ENCODE results near the gene LRRC43.

Gene LRRC43, protein sequence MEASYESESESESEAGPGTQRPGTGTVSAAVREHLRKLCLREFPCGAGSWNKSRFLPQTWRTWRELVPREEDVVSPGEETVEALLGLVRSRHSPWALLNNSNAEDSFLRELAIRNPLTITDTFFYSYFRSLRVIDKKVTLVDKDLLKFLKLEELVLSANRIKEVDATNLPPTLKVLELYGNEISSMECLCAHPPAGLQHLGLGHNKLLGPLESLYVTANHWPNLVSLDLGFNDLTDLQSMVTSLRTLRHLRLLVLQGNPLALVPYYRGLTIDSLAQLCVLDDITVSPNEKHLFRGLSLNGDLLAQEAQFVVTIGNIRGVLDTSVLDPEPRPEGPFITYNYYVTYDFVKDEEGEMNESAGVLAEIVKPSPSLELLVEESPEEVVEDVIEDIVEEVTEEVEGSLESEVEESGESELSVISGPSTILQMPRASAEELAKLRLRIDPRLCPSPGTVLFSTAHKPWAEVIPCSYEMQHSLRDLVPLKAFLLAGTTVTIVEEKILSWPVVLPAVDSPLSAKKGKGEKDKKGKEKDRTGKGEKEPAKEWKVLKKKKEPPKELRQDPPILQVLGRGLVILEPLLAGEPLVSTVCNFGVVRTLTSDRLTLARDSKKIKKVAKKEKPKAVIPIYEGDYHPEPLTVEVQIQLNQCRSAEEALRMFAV

DNA sequence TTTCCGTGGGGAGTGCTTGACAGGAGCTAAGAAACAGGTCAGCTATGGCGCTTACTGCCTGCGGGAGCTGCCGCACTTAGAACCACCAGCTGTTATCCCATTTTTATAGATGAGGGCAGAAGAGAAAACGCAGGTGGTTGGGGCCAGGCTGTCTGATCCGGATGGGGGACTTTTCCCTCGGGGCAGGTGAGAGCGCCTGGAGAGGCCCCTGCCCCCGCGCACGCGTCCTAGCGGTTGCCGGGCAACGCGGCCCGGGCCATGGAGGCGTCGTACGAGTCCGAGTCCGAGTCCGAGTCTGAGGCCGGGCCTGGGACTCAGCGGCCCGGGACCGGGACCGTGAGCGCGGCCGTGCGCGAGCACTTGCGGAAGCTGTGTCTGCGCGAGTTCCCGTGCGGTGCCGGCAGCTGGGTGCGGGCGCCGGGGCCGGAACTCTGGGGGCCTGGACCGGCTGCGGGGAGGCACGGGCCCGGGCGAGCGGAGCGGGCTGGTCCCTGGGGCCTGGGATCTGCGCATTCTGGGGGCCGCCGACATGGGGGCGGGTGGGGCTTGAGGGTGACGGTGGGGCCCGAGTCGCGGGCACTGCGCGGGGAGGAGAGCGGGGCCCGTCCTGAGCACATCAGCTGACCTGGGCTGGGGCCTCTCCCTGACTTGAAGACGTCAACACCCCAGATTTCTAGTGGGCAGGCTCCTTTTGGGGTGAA, at the start of gene LRRC43:
LRRC43 (plus strand) TSS at position 237 of the 701 bp plus-strand sequence; CDS start at position 259, 22 bp downstream.
- no peak for DNase-seq (ENCODE audit: low read depth)

DNA sequence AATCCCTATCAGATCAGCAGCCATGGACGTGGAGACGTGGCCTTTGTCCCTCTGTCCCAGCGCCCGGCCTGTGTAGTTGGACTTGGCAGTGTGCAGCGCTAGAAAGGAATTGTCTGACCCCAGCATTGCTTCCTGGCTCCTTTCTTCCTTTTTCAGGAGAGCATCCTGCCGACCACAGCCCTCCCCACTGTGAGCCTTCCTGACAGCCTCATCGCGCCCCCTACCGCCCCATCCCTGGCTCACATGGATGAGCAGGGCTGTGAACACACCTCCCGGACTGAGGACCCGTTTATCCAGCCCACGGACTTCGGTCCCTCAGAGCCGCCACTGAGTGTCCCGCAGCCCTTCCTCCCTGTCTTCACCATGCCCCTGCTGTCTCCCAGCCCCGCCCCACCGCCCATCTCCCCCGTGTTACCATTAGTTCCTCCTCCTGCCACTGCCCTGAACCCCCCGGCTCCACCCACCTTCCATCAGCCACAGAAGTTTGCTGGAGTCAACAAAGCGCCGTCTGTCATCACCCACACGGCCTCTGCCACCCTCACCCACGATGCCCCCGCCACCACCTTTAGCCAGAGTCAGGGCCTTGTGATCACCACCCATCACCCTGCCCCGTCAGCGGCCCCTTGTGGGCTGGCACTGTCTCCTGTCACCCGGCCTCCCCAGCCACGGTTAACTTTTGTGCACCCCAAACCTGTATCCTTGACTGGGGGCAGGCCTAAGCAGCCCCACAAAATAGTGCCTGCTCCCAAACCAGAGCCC, 49.6 kb upstream of the LRRC43 start:
- DNase-seq (ENCODE audit: low read depth): no peak

GRCh38 chr12:122135437-122136031, 47.4 kb upstream of the LRRC43 start:
- DNase-seq (ENCODE audit: low read depth): no peak

DNA sequence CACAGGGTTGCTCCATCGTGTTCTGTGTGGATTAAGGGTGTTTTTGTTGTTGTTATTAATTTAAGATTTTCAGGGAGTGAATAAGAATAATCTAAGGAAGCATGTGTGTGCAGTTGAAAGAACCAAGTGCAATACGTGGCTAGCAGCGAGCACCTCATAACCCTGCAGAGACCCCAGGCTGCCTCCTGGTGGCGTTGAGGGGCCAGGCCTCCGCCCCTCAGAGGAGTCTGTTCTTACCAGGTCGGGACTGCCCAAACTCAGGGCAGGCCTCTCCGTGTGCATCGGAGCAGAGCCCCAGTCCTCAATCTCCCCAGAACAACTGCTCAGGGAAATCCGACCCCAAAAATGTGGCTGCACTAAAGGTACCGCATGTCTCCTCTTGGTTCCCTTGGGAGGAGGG, 45.7 kb upstream of the LRRC43 start:
- no peak for DNase-seq (ENCODE audit: low read depth)

- DNase-seq (ENCODE audit: low read depth): no peak
Measured at GRCh38 chr12:122137681-122138080, 45.2 kb upstream of the LRRC43 start.

GRCh38 chr12:122138181-122138580, 44.7 kb upstream of the LRRC43 start:
- no peak for DNase-seq (ENCODE audit: low read depth)

DNA sequence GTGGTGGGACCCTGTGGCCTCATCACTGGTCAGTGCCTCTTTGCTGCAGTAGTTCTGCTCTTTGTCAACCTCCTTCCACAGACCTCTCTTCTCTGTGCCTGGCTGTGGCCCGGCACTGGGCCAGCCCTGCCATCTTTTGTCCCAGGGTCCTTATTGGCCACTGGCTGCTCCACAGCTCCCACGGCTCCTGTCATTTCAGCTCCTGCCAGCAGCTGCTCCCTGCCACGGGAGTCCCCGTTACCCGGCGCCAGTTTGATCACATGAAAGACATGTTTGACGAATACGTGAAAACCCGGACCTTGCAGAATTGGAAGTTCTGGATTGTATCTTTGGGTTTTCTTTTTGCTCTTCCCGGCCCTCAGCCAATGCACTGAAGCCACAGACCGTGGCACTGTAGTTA, 44.3 kb upstream of the LRRC43 start:
- no peak for DNase-seq (ENCODE audit: low read depth)

GRCh38 chr12:122139266-122139665, 43.7 kb upstream of the LRRC43 start:
- DNase-seq (ENCODE audit: low read depth): no peak

DNA sequence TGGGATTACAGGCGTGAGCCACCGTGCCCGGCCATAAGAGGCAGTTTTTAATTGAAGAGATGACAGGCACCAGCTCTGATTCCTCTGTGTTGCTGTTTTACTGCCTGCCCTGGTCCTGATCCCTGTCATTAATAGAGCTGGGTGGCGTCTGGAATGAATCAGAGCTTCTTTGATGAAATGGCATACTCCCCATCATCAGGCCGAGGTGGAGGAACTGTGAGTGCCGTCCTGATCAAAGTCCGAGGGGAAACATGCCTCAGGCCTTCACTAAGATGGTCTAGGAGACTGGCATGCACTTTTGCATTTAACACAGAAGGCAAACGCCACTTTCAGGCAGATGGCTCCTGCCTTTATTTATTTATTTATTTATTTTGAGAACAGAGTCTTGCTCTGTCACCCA, 43.0 kb upstream of the LRRC43 start:
- DNase-seq (ENCODE audit: low read depth): no peak

DNA sequence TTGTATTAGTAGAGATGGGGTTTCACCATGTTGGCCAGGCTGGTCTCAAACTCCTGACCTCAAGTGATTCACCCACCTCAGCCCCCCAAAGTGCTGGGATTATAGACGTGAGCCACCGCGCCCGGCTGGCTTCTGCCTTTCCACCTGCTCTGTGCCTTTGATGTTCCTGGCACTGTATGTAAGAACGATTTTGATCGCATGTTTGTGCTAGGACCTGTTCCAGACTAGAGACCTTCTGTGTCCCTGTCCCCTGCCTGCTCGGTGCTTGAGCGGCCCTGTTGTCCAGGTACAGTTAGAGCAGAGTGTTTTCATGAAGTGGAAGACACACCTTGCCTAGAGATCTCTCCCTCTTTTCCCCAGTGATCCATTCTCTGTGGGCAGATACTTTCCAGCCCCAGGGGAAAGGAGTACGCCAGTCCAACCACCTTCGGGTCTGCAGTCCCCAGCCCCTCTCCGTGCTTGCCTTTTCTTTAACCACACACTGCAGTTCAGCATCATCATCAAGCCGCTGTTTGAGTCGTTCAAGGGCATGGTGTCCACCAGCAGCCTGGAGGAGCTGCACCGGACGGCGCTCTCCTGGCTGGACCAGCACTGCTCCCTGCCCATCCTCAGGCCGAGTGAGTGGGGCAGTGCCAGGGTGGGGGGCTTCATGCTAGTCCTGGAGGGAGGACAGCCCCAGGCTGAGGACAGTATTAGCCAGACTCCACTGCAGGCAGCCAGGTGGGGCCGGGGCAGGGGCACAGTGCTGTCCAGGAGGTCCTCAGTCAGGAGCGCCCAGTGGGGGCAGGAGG, 42.3 kb upstream of the LRRC43 start:
- DNase-seq (ENCODE audit: low read depth): no peak

DNA sequence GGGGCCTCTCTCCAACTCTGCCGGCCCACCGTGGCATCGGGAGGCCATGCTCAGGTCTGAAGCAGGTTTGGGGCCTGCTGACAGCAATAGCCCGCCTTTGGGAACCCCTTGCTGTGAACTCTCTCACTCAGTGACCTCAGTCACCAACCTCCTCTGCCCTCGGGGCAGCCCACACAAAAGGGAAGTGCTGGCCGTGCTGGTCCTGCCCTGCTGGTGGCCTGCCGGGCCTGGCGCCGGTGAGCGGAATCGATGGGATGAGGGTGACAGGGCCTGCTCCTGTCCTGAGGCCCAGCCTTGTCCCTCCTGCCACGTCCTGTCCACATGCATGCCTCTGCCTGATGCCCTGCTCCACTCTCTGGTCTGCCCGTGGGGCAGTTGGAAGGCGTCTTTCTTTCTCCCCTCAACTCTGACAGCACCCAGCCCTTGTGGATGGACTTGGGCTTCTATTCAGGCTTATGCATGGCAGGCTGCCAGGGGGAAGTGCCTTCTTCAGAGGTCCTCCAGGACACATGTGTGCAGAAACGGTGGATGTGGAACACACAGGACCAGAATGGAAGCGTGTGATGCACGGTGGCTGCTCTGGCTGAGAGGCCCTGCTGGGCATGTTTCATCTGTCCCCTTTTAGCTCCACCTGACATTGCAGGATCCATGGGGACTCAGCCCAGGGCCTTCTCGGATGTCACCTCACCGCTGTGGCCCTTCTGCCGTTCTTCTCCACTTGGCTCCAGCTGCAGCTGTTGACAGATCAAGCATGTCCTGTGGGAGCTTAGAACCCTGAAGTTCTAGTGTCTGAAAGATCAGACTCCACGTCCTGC, 40.8 kb upstream of the LRRC43 start:
- no peak for DNase-seq (ENCODE audit: low read depth)

DNA sequence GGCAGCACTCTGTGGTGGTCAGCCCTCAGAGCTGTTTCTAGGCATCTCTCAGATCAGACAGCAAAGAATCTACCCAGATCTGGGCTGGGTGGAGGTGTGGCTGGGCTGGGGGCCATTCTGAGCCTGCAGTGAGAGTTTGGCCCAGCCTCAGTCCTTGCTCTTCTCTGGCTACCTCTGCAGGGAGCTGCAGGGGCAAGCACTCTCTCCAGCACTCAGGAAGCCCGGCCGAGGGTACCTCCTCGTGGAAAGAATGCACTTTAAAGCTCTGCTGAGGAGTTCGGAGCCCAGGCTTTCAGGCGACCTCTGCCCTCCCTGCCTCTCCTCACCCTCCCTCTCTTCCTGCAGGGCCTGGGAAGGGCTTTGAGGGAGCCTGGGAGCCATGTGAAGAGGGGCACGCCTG, 40.1 kb upstream of the LRRC43 start:
- no peak for DNase-seq (ENCODE audit: low read depth)

- no peak for DNase-seq (ENCODE audit: low read depth)
Measured at GRCh38 chr12:122144885-122145284, 38.0 kb upstream of the LRRC43 start.

DNA sequence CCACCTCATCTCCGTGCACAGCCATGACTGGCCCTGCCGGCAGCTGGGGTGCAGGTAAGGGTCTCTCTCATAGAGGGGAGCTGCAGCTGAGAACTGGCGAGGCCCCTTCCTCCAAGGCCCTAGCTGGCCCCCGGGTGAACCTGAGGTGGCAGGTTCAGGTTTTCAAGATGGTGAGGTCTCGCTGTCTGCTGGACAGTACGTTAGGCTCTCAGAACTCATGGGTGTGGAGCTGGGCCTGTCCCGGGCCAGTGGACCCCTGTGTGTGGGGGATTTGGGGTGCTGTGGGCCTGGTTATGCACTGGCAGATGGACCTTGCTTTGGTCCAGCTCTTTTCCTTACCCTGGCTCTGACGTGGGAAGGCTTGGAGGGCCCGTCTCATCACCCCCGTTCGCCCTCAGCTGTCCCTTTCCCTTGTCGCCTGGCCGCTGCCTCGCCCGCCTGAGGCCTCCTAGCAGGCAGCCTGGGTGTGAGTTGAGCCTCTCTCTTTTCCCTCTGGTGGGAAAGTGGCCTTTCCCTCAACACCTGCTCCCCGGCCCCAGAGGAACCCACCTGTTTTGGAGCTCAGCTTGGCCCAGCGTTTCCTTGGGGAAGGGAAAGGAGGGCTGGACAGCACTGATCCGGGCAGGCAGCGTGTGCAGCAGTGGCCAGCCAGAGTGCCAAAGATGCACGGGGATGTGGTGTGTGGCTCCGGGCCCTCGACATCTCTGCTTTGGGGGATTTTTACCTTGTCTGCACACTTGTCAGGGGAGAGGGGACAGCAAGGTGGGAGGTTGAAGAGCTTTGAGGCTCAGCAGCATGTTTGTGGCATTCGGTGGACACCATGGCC, 37.2 kb upstream of the LRRC43 start:
- DNase-seq (ENCODE audit: low read depth): no peak

DNA sequence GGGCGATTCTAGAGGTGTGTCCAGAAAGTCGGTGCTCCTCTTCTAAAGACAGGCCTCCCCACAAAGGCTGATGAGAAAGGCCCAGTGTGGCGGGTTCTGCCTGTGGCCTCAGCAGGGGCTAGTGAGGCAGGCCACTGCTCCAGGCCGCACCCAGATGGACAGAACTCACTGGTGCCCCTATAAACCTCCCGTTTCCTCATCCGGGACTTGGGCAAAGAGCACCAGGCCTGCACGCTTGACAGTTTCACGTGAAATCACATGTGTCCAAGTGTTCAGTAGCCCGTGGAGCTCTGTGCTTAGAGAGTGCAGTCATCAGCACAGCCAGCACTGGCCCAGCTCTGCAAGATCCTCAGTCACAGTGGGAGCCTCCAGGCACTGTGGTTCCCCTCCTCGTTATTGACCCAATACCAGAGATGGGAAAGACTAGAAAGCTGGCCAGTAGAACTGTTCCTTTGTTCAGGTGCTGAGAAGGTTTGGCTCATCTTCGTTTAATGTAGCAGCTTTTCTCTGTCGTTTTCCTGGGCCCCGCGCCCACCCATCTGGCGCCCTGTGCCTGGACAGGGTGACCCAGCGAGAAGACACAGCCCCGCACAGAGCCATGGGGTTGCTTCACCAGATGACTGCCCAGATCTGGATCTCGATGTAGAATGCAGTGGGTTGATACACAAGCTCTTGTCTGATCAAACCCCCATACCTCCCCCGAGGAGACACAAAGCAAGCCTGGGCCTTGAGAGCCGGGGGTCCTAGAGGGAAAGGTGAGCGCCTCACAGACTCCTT, 35.2 kb upstream of the LRRC43 start:
- no peak for DNase-seq (ENCODE audit: low read depth)

DNA sequence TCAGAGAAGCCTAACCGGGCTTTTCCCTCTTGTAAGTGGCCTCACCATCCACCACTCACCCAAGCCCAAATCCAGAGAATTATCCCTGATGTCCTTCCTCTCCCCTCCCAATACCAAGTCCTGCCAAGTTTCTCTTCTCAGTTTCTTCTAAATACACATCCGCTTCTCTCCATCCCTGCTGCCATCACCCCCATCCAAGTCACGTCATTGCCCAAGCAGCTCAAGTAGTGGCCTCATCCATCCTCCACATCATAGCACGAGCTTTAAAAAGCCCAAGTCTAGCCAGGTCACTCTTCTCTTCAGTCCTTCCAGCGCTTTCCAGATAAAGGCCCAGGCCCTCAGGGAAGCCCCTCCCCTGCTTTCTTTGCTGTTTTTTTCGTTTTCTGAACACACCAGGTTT, 34.3 kb upstream of the LRRC43 start:
- no peak for DNase-seq (ENCODE audit: low read depth)

GRCh38 chr12:122150127-122150681, 32.7 kb upstream of the LRRC43 start:
- DNase-seq (ENCODE audit: low read depth): no peak

- DNase-seq (ENCODE audit: low read depth): no peak
Measured at GRCh38 chr12:122152754-122153153, 30.2 kb upstream of the LRRC43 start.
